HG03025 (cell line): Measurements from ENCODE around the gene SBF2.
"Not testable (repeated sequence)": the region's sequence is repeated elsewhere in the genome, so short reads cannot be mapped to it uniquely, and the experiment has no call there.

ENCODE experiments used
- ATAC-seq: cut with Tn5 transposase; IDR thresholded peaks from one replicate; pipeline ENCODE4 v1.9.1; 2021; ENCODE audit warnings: mild to moderate bottlenecking, moderate library complexity; ENCODE audit not compliant: unreplicated experiment, low FRiP score

SBF2 gene

DNA sequence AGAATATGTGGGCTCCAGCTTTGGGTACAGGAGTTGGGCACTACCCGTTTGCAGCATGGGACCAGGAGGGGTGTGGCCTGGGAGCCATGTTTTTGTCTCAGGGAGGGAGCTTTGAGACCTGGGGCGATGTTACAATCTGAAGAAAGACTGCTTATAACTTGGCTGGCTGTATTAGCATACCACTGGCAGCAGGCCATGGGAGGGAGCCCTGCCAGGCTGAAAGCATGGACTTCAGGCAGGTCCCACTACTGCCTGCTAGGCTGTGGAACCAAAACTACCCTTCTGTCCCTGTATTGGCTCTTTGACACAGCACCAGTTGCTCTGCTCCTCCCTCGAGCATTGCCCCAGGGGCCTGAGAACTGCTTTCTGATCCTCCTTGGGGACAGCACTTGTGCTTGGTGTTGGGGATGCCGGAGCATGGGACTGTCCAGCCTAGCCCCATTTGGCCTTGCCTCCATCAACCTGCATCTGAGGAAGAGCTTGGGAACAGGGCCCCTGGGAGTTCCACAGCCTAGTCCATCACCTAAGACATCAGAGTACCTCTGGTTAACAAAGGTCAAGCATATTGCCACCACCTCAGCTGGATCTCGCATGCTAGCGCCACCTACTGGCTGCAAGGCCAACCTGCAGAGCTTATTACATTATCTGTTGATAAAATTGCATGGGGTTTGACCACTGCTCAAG, 217.4 kb downstream of the SBF2 start:
- no peak for ATAC-seq

DNA sequence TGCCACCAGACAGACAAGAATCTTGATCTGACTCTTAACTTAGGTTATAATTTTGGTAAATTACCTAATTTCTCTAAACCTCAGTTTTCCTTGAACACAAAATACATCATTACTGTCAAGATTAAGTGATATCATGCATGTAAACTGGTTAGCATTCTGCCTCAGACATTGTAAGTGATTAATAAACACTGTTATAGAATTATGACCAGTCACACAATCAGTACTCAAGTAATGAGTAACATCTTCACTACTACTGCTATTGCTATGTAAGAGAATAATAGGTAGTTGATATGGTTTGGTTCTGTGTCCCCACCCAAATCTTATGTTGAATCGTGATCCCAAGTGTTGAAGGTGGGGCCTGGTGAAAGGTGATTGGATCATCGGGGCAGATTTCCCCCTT, 218.9 kb downstream of the SBF2 start:
- ATAC-seq = no peak

DNA sequence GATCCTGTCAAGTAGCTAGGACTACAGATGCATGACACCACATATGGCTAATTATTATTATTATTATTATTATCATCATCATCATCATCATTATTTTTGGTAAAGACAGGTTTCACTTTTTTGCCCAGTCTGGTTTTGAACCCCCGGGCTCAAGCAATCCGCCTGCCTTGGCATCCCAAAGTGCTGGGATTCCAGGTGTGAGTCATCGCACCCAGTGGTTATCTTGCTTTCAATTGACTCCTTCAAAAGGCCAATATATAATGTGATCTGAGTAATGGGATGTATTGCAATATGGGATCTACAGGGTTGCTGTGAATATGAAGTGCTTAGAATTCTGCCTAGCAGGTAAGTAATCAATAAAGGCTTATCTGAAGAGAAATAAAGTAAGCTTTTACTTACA, 221.2 kb downstream of the SBF2 start:
- no peak for ATAC-seq

DNA sequence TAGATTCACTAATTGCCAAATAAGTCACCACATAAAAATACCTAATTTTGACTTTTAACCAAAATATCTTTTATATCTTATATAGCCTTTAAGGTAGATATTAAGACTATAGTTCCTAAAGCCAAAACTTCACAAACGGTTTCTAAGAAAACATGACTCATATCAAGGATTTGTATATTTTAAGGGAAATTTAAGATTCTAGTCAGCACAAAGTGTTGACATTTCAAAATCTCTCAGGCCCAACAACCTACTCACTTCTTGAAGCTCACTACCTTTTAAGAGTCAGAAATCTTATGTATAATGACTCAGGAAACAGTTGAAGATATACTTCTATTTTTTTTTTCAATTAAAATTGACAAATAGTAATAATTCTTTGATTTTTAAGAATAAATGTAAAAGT, 221.9 kb downstream of the SBF2 start:
- ATAC-seq = no peak

DNA sequence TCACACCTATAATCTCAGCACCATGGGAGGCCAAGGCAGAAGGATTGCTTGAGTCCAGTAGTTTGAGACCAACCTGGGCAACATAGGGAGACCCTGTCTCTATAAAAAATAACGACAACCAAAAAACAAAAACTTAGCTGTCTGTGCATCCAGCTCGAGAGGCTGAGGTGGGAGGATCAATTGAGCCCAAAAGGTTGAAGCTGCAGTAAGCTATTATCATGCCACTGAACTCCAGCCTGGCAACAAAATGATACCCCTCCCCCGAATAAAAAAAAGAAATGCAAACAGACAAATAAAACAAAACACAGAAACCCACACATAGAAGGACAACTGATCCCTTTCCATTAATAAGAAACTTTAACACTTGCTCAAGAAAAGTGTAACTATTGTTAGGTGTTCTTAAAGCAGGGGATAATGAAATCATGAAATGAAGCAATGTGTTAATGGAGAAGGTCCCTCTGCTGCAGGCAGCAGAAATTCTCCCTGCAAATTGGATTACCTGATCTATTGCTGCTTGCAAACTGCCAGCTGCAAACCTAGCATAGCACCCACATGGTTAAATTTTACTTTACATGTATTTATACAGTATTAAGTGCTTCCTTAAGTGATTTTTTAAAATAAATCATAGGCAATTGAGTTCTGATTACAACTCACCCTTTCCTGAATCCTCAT, 226.3 kb downstream of the SBF2 start:
- no peak for ATAC-seq

DNA sequence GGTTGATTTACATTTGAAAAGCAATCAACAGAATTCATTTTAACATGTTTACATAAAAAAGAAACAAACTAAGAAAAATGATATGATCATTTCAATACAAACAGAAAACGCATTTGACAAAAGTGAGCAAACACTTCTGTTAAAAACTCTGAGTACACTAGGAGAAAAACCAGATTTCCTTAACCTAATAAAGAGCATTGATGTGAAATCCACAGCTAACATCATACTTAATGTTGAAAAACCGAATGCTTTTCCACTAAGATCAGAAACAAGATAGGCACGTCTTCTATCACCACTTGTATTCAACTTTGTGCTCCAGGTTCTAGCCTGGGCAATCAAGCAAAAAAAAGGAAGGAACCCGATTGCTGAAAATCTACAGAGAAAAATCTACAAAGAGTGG, 227.6 kb downstream of the SBF2 start:
- ATAC-seq = no peak

DNA sequence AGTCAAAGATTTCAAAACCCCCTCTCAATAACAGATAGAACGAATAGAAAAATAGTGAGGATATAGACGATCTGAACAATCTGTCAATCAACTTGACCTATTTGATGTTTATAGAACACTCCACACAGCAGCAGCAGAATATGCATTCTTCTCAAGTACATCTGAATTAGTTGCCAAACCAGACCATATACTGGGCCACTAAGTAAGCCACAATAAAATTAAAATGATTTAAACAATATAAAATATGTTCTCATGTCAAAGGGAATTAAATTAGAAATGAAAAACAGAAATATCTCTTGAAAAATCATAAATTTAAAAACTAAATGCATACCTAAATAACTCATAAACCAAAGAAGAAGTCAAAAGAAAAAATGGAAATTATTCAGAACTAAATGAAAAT, 229.2 kb downstream of the SBF2 start:
- no peak for ATAC-seq

DNA sequence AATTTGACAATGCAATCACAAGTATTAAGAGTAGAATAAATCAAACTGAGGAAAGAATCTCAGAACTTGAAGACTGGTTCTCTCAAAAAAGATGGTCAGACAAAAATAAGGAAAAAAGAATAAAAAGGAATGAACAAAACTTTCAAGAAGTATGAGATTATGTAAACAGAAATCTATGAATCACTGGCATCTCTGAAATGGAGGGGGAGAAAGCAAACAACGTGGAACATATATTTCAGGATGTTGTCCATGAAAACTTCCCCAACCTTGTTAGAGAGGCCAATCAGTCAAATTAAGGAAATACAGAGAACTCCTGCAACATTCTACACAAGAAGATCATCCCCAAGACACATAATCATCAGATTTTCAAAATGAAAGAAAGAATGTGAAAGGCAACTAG, 235.7 kb downstream of the SBF2 start:
- no peak for ATAC-seq

DNA sequence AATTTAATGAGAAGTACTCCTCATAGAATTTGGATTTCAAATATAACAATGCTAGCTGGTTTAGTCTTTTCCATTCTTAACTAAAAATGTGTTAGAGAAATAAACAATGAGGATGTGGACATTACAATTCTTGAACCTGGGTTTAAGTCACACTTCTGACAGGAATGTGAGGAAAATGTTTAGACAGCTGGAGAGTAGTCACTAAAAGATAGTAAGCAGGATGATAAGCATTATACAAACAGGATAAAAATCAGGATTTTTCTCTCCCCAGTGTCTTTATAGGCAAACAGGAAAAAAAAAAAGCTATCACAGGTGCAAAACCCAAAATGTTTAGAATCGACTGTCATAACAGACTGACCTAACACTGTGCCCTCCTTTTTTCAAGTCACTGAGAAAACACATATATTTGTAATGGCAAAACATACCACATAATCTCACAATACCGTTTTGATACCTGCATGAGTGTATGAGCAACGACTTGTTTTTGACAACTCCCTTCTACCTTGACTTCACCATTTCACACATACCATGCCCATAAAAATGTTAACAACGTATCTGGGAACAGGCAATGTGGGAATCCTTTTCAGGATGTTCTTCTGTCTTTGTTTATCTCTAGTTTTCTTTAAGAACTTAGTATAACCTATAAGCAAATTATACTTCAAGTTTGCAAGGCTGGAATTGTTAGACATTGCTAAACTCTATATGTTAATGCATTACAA, 242.0 kb downstream of the SBF2 start:
- no peak for ATAC-seq

DNA sequence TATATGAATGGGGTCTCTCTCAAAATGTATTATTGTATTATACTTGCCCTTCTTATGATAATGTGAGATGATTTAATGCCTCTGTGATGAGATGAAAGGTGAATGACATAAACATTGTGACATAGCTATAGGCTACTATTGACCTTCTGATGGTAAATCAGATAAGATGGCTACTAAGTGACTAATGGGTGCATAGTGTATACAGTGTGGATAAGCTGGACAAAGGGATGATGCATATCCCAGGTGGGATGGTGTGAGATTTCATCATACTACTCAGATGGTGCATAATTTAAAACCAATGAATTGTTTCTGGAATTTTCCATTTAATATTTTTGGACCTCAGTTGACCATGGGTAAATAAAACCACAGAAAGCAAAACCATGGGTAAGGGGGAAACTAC, 243.5 kb downstream of the SBF2 start:
- ATAC-seq = no peak

DNA sequence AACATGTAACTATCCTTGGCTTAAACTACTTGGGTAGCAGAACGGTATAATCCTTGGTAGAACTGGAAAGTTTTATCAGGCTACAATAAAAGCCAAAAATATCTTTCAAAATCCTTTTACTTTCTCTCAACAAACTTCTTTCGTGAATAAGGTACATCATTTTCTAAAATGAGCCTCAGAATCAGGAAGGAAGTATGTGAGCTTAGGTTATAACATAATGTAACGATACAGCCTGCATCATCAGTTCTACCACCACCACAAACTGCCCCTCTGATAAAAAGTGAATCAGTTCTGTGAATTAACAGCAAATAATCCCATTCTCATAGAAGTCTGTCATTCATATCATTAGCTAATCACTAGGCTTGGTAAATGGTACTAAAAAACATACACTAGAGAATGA, 244.3 kb downstream of the SBF2 start:
- ATAC-seq = no peak

DNA sequence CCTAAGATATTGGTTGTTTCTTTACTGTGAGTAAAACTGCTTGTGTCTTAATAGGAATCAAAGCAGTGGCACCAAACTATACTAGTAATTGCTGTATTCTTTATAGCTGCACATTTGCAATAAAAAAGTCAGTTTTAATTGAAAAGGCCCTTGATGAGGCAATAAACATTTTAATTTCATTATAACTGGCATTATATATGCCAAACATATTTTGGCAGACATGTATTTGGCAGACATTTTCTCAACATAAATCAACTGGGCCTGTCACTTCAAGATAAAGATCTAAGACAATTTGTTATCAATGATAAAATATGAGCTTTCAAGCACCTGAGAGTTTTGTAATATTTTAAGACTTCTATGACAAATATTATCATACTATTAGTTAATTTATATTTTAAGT, 245.7 kb downstream of the SBF2 start:
- ATAC-seq = no peak

DNA sequence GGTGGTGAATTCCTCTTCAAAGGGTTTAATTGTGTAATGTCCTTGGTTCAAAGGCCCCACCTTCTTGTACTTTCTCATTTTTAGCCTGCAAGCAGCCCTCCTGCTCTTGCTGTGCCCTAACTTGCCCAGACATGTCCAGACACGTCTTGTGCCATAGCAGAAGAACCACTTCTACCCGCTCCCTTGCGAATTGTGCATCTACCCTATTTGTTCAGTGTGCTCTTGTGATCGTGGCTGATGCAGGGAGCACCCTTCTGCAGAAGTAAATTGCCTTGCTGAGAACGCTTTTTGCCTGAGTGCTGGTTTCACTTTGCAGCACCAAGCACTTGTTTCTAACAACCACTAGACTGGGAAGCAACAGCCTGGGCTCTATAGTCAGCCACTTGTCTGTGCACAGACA, 249.4 kb downstream of the SBF2 start:
- ATAC-seq = no peak

DNA sequence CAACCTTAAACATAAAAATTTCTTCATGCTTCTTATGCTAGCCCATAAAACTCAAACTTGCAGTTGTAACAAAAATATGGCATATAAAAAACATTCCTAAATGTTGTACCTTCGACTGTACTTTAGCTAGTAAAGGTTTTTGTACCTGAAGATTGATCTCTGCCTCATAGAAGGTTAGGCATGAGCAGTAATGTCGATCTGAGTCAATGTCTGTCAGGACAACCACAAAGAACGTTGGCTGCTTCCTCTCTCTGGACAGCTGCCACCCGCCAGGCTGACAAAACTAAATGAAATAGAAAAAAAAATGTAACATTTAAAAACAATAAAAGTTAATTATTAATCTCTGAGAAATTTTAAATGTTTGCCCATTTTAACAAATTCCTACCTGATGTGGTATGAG, 251.3 kb downstream of the SBF2 start:
- ATAC-seq = no peak

DNA sequence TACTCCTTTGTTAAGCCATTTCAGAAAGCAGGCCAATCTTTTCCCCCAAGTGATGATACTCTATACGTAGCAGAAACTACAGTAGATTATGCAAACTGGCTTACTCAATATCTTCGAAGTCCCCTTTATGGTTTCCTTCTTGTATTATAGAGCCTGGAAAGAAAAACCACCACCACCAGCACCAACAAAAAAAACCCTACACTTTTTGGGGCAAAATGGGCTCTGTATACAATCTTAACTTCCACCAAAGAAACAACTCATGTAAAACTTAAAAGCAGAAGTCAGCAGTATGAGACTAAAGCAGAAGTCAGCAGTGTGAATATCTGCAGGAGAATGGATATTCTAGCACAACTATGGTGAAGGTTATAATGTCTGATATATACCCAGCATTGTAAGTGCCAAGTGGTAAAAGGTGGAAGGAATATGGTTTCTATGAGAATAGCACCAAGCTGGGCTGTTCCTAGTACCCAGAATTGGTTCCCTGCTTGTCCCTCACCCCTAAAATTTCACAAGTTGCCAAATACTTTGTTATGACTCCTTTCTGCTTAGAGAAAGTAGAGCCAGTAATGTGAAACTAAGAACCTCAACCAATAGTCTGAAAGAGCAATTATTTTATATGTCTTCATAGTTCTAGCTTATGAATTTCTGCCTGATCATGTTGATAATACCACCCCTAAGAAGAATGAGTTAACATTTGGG, 252.1 kb downstream of the SBF2 start:
- no peak for ATAC-seq

DNA sequence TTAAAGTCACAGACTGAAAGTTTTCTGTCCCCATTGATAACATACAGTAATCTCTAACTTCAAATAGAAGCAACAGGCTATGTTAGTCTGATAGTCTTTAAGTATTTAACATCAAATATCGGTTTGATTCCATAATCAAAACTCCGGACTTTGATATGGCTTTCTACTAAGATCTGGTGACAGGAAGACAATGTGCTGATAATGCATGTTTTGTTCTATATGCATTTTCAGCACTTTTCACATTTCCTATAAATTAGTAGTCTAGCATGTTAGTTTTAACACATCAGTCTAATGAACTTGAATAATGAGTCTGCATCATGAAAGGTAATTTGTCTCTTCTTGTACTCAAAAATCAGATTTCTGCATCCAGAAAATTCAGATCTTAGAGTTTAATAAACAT, 252.7 kb downstream of the SBF2 start:
- ATAC-seq = no peak

DNA sequence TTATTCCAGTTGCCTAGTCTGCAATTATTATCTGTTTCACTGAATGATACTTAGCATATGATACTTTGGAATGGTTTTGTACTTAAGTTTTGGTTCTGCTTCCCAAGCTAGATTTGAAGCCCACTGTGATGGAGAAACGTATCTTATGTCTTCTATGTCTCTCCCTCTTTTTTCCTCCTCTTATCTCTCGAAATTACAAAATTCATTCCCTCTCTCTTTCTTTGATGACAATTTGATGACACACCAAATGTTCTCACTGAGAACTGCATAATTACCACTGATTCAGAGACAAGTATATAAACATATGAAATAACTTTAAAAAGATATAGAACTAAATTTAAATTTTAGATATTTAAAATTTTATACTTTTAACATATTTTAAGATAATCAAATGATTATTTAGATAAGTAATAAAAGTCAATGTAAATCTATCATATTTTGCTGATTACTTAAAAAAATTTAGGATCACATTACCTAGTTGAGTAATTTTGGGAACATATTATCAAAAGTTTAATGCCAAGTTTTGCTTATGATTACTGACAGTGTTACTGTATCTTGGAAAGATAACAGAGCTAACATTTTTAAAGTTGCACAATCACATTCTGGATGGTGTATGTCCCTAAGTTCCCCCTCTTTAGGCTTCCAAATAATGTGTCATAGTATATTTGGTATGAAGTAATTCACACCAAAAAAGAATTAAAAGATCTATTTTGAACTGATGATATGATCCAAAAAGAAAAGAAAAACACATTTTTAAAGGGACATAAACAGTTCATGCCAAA, 255.3 kb downstream of the SBF2 start:
- no peak for ATAC-seq

DNA sequence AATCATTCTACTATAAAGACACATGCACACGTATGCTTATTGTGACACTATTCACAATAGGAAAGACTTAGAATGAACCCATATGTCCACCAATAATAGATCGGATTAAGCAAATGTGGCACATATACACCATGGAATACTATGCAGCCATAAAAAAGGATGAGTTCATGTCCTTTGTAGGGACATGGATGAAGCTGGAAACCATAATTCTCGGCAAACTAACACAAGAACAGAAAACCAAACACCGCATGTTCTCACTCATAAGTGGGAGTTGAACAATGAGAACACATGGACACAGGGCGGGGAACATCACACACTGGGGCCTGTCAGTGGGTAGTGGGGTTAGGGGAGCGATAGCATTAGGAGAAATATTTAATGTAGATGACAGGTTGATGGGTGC, 258.1 kb downstream of the SBF2 start:
- ATAC-seq = not testable (repeated sequence)

DNA sequence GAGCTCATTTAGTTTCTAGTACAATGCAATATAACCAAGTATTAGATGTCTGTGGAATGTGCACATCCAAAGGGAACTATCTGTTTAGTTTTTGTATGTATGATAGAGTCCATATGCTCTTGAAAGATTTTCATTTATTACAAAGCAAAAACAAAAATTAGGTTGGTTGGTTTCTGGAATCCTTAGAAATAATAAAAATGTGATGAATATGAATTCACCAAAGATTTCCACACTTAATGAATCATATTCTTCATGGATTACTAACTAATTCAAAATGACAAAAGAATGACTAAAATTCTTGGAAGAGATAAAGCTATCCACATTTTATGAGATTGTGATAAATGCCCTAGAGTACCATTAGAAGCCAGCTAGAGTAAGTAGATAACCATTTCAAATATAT, 261.1 kb downstream of the SBF2 start:
- ATAC-seq = no peak

DNA sequence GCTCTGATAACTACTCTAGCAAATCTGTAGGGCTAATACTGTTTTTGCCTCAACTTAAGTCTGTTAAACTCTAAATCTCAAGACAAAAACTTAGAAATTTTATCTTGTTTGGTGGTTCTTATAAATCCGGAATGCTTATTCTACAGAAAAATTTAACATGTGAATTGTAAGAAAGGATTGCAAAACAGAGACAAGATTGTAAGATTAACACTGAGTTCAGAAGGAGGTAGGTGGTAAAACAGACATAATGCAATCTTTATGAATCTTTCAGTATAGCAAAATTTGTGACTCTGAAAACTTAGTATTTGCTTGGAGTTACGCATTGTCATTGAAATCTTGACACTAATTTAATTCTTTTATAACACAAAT, 263.9 kb downstream of the SBF2 start:
- no peak for ATAC-seq
